HepG2 (cell line): ENCODE measurements around the gene NGLY1. TPM values are rescaled to one million over a fixed set of nuclear protein-coding genes. Genes with fewer than 3 reads are reported as not detected.

ENCODE experiments used
- ATAC-seq: fragments of 200-7000 bp; cut with Tn5 transposase; 3 replicates; pipeline ENCODE4 v1.9.1; 2020; ENCODE audit warnings: mild to moderate bottlenecking, moderate library complexity
- BruUV-seq: library from RNA; stranded (reverse); fragments of 400-500 nt; replicated peaks from 2 replicates; lab custom pipeline; 2021; lab: Mats Ljungman, UMichigan
- CTCF ChIA-PET: fragments of 300-600 bp; formaldehyde crosslinking; extraction: SDS; loops from one replicate; lab custom pipeline; 2021; ENCODE audit warnings: low total read pairs, inconsistent platforms, low intra/inter-chr PET ratio; lab: Yijun Ruan, JAX
- POLR2A ChIA-PET: fragments of 350-600 bp; sonication (Branson Sonifier 250); formaldehyde crosslinking; loops from one replicate; lab custom pipeline; 2020; ENCODE audit warnings: antibody characterized with exemption, inconsistent platforms; lab: Yijun Ruan, JAX
- DNase-seq: peaks from one replicate; pipeline ENCODE4 v3.0.0-alpha.2; 2015; ENCODE audit warnings: low spot score
- FAIRE-seq: peaks from 3 replicates; lab custom pipeline; 2011; peaks lifted over from hg19 to GRCh38; lab: Jason Lieb, UNC
- H2AFZ ChIP-seq: one replicate; pipeline ENCODE4 v1.6.1; 2011; ENCODE audit warnings: low read length, inconsistent platforms
- H3K27ac ChIP-seq: fragments of 300-600 bp; 3 replicates; pipeline ENCODE4 v1.8.0; 2011; ENCODE audit warnings: mixed run types, mild to moderate bottlenecking, mixed read lengths, low read length, inconsistent platforms; ENCODE audit not compliant: insufficient read depth; ENCODE audit errors: extremely low read length
- H3K27me3 ChIP-seq, 2 experiments: fragments of 200-600 bp in 1 of 2; 2 replicates in 1 of 2; 3 replicates in 1 of 2; pipeline versions ENCODE4 v1.6.0 to v1.8.0; 2011; ENCODE audit warnings: low read length in 2 of 2, mild to moderate bottlenecking in 2 of 2, moderate library complexity in 2 of 2, inconsistent platforms in 1 of 2; ENCODE audit not compliant: insufficient read depth in 2 of 2, control insufficient read depth in 1 of 2
- H3K36me3 ChIP-seq, 2 experiments: fragments of 200-600 bp in 1 of 2; replicated peaks in 1 of 2; 2 replicates in 1 of 2; 3 replicates in 1 of 2; pipeline versions ENCODE4 v1.5.1 to v1.8.0; 2011; ENCODE audit warnings: low read length in 2 of 2, inconsistent platforms in 1 of 2; ENCODE audit not compliant: insufficient read depth in 2 of 2, control insufficient read depth in 1 of 2
- H3K4me1 ChIP-seq: 2 replicates; pipeline ENCODE4 v1.5.1; 2012; ENCODE audit warnings: low read length, inconsistent platforms; ENCODE audit not compliant: insufficient read depth
- H3K4me2 ChIP-seq: 2 replicates; pipeline ENCODE4 v1.6.0; 2011; ENCODE audit warnings: low read depth, low read length, inconsistent platforms
- H3K4me3 ChIP-seq, 3 experiments: fragments of 200-600 bp in 1 of 3; sonication (generic), shearing (Covaris generic) in 1 of 3; replicated peaks in 1 of 3; 2 replicates each; pipeline ENCODE4 v1.5.1; 2011 to 2016; ENCODE audit warnings: low read length in 3 of 3, inconsistent platforms in 2 of 3, low read depth in 2 of 3, mild to moderate bottlenecking in 2 of 3, control low read depth in 1 of 3, mixed read lengths in 1 of 3; ENCODE audit not compliant: insufficient read depth in 1 of 3
- H3K79me2 ChIP-seq: one replicate; pipeline ENCODE4 v1.6.1; 2011; ENCODE audit warnings: low read length, inconsistent platforms; ENCODE audit not compliant: insufficient read depth
- H3K9ac ChIP-seq: 2 replicates; pipeline ENCODE4 v1.6.0; 2011; ENCODE audit warnings: mild to moderate bottlenecking, low read depth, low read length, inconsistent platforms; ENCODE audit not compliant: insufficient read depth
- H3K9me3 ChIP-seq: 2 replicates; pipeline ENCODE4 v1.5.1; 2012; ENCODE audit warnings: mild to moderate bottlenecking, low read length
- H4K20me1 ChIP-seq: 2 replicates; pipeline ENCODE4 v1.6.0; 2011; ENCODE audit warnings: inconsistent platforms, mild to moderate bottlenecking, low read length, moderate library complexity; ENCODE audit not compliant: insufficient read depth
- SOX13 ChIP-seq, 3 experiments: fragments of 450-650 bp in 1 of 3; sonication (generic) in 1 of 3; formaldehyde crosslinking in 1 of 3; IDR thresholded peaks in 2 of 3; conservative IDR thresholded peaks in 1 of 3; 2 replicates each; pipeline versions ENCODE4 v1.5.0 to v1.6.1; 2016 to 2020; ENCODE audit warnings: antibody characterized with exemption in 1 of 3, mild to moderate bottlenecking in 1 of 3, missing compliant biosample characterization in 1 of 3, missing genetic modification reagents in 1 of 3, moderate library complexity in 1 of 3
- ZNF782 ChIP-seq: sonication (generic); formaldehyde crosslinking; IDR thresholded peaks from 2 replicates; pipeline ENCODE4 v1.4.0; 2020; ENCODE audit warnings: missing genetic modification reagents, mild to moderate bottlenecking, borderline replicate concordance
- in situ Hi-C: cut with HindIII; loops from 2 replicates; pipeline ENCODE4 v1.10.0; 2017; ENCODE audit warnings: low pct_unique_long_range_greater_than_20kb; ENCODE audit not compliant: extremely low pct_ligation_motif_present
- intact Hi-C: fragments of 100-400 bp; cut with micrococcal nuclease; formaldehyde crosslinking; loops from one replicate; pipeline ENCODE4 v1.10.0; 2022; ENCODE audit not compliant: unreplicated experiment
- polyA plus RNA-seq, 8 experiments: library from polyadenylated mRNA; depleted of rRNA in 3 of 8; stranded (reverse) in 7 of 8; unstranded in 1 of 8; fragments of >200 nt; fragmentation: Illumina TruSeq in 4 of 8; extraction: Trizol in 4 of 8; gene quantifications; 2 replicates each; pipeline versions ENCODE4 v1.2.1 to v1.2.3, GENCODE V29; 2011 to 2016; ENCODE audit warnings: low read depth in 4 of 8, missing spikeins in 1 of 8, mixed read lengths in 1 of 8; ENCODE audit not compliant: insufficient read depth in 1 of 8
- total RNA-seq, 5 experiments: library from RNA; depleted of rRNA; stranded (reverse); fragments of >200 nt; fragmentation: Illumina TruSeq; extraction: Trizol; gene quantifications; 2 replicates each; pipeline ENCODE4 v1.2.3, GENCODE V29; 2016; ENCODE audit warnings: low read depth in 1 of 5
- TF ChIP-seq, protein P1 (sequence below): sonication (generic); formaldehyde crosslinking; conservative IDR thresholded peaks from 2 replicates; pipeline ENCODE4 v1.8.0; 2022; ENCODE audit warnings: low read depth, missing genetic modification reagents
- TF ChIP-seq, protein P2 (sequence below): IDR thresholded peaks from 2 replicates; pipeline ENCODE4 v1.6.1; 2016
- TF ChIP-seq, protein P3 (sequence below): sonication (generic); formaldehyde crosslinking; IDR thresholded peaks from 2 replicates; pipeline ENCODE4 v1.5.0; 2020; ENCODE audit warnings: mild to moderate bottlenecking, missing genetic modification reagents, moderate library complexity

The NGLY1 gene
- total and polyA plus RNA-seq, 2 of the 13 experiments (the other 11 are each of a cell fraction or from before 2014, with no cell fraction given) = 28.2 to 44.5 TPM

DNA sequence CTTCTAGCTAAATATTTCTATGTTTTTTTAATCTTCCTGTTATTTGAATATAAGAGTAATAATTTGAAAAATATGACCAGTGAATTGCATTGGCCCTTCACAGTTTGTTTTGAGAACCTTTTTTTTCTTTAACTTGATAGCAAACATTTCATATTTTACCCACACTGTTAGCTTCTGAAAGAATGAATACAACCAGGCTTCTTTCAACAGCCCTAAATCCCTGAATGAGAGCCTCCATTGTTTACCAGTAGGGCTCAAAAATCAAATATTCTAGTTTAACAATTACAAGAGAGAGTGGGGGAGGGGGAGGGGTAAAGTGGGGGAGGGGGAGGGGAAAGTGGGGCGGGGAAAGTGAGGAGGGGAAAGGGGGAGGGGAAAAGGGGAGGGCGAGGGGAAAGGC, 104.1 kb downstream of the NGLY1 start (continued):
- TF ChIP-seq, protein P1, sequence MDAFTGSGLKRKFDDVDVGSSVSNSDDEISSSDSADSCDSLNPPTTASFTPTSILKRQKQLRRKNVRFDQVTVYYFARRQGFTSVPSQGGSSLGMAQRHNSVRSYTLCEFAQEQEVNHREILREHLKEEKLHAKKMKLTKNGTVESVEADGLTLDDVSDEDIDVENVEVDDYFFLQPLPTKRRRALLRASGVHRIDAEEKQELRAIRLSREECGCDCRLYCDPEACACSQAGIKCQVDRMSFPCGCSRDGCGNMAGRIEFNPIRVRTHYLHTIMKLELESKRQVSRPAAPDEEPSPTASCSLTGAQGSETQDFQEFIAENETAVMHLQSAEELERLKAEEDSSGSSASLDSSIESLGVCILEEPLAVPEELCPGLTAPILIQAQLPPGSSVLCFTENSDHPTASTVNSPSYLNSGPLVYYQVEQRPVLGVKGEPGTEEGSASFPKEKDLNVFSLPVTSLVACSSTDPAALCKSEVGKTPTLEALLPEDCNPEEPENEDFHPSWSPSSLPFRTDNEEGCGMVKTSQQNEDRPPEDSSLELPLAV = no peak
- TF ChIP-seq, protein P2, sequence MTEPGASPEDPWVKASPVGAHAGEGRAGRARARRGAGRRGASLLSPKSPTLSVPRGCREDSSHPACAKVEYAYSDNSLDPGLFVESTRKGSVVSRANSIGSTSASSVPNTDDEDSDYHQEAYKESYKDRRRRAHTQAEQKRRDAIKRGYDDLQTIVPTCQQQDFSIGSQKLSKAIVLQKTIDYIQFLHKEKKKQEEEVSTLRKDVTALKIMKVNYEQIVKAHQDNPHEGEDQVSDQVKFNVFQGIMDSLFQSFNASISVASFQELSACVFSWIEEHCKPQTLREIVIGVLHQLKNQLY (CRISPR knock-in tag) = no peak
- no peak for TF ChIP-seq SOX13 (IDR thresholded peaks at IDR 0.05)
- 0 out of 4 replicates have a peak, but pooled peaks of 1 of the 2 experiments have one; percentile 15 for TF ChIP-seq SOX13 (CRISPR knock-in tag; conservative IDR thresholded peaks at IDR 0.05 in 1 of 2, IDR thresholded peaks at IDR 0.05 in 1 of 2)

DNA sequence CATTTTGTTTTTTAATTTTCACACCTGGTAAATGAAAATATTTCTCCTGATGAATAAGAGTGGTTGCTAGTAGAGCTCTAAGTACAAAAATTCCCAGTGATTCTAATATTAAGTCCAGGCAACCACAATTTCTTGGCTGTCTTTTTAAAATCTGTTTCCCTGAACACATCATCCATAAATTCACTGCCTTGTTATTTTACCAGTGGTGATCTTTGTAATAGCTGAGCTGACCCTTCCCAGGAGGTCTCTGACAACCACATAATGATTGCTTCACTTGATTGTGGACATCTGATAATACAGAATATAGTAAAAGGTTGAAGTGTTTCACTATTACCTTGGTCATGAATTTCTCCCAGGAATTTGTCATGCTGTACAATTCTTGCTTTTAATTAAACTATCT, 104.7 kb downstream of the NGLY1 start:
- Histone ChIP-seq H3K9me3 (no peaks in the 10 kb centered on the region), H3K4me1 (peaks cover 30% of the 10 kb centered on the region), H4K20me1 (no peaks in the 10 kb centered on the region), H3K9ac (no peak overlapping the region), H3K4me3 (peak overlapping the region in 1 of 3 experiments; percentile 35; a peak in 3 of 6 replicates), H3K27me3 (no peaks in the 10 kb centered on the region), H3K27ac (no peak overlapping the region), H3K4me2 (peak overlapping the region; percentile 49)
- no peak for DNase-seq
- CTCF ChIA-PET = no interaction called here
- BruUV-seq = no TSS peak
- intact Hi-C loops = no loop called here
- POLR2A ChIA-PET = no interaction called here
- ATAC-seq = no peak
- TF ChIP-seq, protein P3, sequence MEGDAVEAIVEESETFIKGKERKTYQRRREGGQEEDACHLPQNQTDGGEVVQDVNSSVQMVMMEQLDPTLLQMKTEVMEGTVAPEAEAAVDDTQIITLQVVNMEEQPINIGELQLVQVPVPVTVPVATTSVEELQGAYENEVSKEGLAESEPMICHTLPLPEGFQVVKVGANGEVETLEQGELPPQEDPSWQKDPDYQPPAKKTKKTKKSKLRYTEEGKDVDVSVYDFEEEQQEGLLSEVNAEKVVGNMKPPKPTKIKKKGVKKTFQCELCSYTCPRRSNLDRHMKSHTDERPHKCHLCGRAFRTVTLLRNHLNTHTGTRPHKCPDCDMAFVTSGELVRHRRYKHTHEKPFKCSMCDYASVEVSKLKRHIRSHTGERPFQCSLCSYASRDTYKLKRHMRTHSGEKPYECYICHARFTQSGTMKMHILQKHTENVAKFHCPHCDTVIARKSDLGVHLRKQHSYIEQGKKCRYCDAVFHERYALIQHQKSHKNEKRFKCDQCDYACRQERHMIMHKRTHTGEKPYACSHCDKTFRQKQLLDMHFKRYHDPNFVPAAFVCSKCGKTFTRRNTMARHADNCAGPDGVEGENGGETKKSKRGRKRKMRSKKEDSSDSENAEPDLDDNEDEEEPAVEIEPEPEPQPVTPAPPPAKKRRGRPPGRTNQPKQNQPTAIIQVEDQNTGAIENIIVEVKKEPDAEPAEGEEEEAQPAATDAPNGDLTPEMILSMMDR (CRISPR knock-in tag) = no peak
- no peak for TF ChIP-seq ZNF782
- TF ChIP-seq, all 625 proteins: peak for 0
- in situ Hi-C loops = no loop called here
- no peaks in the 10 kb centered on the region for H3K79me2 ChIP-seq
- no peaks in the 10 kb centered on the region for H3K36me3 ChIP-seq
- no peak for FAIRE-seq
- H2AFZ ChIP-seq = no peak overlapping the region
